HG03097 (cell line): Measurements from ENCODE around the gene DSTYK.
A peak's percentile ranks its signal among the peaks of the same experiment; 100 is the strongest.

Experiments
- ATAC-seq: cut with Tn5 transposase; IDR thresholded peaks from one replicate; pipeline ENCODE4 v1.9.1; 2021; ENCODE audit not compliant: unreplicated experiment, low FRiP score

The DSTYK gene

DNA sequence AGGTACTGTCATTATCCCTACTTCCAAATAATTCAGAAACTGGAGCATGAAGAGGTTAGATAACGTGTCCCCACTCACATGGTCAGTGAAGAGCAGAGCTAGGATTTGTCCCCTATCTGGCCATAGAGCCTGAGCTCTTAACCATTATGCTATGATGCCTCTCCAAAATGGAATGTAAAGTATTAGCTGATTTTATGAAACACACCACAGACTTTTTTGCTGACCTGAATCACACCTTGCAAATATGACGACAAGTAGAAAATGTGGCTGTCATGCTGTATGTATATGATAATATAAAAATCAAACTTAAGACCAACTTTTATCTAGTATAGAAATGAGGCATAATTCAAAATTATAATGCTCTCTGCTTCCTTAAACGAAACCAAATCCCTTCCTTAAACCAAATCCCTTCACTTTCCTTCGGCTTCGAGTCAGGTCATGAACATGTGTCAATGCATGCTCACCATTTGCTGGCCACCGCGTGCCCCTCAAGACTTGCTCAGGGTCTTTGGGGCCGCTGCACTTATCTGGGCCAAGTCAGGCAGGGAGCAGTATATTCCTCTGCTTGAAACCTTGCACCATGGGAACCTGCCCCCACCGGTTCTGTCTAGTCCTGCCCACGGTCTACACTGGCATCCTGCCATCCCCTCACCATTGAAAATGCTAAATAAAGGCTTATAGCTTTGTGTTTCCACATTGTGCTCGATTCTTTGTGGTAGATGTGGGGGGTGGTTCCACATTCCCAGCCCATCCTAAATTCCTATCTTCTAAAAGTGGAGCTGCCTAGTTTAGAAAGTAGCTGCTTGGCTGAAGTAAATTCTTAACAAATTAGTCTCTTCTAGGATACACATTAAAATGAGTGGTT is 14.6 kb upstream of the DSTYK start:
- no peak for ATAC-seq

DNA sequence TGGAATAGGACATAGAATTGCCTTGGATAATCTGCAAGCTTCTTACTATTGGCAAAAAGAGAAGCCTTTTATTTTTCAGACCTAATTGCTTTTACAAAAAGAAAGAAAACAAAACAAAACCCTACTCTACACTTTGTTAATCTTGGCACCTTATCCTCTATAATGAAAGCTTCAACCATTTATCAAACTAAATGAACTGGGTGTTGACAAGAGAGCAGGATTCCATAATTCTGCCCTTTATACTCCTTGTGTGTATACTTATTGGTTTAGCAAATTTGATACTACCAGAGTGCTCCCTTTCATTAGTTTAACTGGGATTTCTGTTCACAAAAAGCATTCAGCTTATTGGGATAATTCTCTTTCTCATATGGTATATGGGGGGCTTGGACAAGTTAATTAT is 13.2 kb upstream of the DSTYK start:
- ATAC-seq = no peak

DNA sequence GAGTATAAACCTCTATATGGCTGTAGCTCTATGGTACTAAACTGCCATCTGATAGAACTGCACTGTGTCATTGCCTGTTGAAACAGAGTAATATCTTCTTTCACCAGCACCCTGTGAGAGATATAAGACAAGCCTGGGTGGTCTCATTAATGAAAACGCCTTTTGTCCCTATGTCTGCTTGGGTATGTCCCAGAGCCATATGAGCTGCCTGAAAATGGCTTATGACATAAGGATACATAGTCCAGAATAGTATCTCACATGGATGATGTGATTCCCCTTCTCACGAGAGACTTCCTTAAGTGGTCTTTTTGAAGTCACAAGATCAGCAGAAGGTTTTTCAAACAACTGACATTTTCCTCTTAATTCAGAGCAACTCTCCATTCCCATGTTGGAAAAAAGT is 8.9 kb upstream of the DSTYK start:
- no peak for ATAC-seq

DNA sequence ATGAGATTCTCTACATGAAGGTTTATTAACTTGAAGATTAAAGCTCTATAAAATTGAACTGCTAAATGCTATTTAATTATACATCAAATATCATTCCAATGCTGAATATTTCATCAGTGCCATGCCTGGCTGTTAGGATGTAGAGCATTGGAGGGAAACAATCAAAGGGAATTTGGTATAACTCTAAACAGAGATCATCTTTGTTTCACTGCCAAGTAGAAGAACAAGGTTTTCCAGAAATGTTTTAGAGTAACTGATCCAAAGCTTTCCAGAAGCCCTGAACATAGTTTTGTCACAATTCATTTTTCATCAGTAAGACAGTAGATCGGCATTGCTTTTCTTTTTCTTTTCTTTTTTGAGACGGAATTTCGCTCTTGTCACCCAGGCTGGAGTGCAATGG is 5.9 kb upstream of the DSTYK start:
- ATAC-seq = no peak

DNA sequence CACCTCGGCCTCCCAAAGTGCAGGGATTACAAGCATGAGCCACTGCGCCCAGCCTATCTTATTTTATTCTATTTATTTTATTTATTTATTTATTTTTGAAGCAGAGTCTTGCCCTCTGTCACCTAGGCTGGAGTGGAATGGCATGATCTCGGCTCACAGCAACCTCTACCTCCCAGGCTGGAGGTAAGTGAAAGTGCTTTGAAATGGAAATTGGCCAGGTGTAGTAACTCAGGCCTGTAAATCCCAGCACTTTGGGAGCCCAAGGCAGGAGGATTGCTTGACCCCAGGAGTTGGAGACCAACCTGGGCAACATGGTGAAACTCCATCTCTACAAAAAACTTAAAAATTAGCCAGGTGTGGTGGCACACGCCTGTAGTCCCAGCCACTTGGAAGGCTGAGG is 5.1 kb upstream of the DSTYK start:
- ATAC-seq = no peak

DNA sequence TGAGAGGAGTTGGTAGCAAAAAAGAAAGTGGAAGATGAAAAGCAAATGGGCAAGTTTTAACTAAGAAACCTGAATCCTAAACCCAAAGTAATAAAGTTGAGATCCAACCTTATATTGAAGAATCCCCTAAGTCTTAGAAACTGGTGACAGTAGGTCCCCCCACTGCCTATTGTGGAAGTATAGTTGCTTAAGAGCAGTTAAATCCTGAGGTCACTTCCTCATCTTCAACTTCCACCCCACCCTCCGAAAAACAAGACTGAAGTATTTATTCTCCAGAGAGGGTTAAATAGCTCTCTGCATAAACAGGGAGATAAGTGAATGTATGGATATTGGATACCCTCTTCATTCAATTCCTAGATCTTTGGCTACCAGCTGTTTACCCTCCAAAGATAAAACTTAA is 3.3 kb upstream of the DSTYK start:
- no peak for ATAC-seq

DNA sequence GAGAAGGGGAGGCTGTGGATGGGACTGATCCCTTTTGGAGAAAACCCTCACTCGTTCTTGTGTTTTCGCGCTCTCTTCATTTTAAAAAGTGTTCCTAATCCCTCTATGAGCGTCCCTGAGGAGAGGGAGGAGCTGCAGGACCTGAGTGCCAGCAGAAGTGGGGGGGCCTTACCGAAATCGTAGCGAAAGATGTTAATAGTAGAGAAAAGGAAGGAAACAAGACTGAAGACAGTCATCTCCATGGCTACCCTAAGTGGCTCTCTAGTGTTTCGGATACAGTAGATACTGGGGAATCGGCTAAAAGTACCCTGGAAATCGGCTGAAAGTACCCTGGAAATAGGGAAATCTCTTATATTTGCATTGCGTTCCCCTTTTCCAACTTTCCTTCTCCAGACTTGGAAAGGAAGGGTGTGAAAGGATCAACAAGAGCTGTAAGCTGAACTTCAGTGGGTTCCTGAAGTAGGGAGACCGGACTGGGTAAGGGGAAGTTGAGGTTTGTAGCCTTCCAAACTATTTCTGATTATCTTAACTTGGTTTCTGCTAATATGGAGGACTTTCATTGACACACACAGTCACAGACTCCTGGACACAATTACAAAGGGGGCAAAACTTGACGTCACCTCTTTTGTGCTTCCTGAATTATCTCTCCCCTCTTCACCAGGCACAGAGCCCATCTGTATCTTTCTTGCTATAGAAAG is 486 bp upstream of the DSTYK start:
- peak; percentile 19 for ATAC-seq

DNA sequence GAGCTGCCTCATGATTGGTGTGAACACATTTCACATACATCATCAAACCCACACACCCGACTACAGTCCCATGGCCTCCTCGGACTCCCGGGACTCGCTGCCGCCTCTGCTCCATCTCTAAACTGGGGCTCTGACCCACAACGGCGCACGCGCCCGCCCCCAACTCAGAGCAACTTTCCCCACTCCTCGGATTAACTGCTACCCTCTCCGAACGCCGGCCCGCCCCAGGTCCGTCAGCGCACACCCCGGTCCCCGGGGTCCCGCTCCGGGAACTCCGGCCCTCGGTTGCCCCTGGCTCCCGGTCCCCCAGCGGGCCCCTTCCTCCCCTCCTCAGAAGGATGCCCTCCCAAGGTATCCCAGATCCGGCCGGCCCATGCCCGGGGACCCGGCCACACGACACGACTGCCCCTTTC is 740 bp downstream of the DSTYK start:
- peak; percentile 22 for ATAC-seq

DNA sequence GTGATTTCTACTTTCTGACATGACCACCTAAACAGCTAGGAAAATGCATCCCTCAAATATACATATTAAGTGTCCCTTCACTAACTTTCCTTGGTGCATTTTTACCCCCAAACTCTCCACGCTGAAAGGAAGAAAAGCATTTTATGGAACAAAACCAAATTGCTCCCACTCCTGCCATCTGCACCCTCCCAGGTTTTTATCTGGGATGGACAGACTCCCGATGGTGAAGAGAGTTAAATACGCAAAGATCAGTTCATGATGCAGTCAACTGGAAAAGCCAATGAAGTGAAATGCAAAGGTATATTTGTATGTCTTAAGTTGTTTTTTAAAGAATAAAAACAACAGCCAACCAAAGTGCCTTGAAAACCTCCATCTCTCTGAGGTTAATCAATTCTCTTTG is 2.7 kb downstream of the DSTYK start:
- no peak for ATAC-seq

DNA sequence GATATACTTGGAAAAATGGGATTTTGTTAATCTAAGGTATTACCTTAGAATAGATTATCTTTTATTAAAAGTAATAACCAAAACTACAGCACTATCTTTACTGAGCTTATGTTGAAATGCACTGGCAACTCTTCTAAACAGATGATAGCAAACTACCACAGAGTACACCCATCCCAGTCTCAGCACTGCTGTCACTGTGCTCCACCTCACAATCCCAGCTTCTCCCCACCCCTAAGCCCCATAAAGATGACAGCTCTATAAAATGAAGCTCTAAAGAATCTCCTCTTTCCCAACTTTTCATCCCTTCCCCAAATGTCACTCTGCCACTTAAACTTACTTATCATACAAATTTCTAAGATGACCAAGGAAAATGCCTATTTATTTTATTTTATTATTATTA is 6.4 kb downstream of the DSTYK start:
- ATAC-seq = no peak

DNA sequence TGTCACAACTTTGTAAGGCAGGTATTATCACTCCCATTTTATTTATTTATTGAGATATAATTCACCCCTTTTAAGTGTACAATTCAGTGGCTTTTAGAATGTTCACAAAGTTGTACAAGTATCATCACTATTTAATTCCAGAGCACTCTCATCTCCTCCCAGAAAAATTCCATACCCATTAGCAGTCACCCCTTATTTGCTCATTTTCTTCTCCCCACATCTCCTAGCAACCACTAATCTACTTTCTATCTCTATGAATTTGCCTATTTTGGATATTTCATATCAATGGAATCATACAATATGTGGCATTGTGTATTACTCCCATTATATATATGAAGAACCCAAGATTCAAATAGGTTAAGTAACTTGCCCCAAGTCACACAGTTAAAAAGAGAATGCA is 7.0 kb downstream of the DSTYK start:
- ATAC-seq = no peak

DNA sequence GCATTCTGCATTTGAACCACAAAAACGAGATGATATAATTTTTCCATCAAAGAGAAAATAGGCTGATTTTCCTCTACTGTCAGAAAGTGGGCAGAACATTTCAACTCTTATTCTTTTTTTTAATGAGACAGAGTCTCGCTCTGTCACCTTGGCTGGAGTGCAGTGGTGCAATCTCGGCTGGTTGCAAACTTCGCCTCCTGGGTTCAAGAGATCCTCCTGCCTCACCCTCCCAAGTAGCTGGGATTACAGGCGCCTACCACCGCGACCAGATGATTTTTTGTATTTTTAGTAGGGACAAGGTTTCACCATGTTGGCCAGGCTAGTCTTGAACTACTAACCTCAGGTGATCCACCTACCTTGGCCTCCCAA is 11.6 kb downstream of the DSTYK start:
- no peak for ATAC-seq

DNA sequence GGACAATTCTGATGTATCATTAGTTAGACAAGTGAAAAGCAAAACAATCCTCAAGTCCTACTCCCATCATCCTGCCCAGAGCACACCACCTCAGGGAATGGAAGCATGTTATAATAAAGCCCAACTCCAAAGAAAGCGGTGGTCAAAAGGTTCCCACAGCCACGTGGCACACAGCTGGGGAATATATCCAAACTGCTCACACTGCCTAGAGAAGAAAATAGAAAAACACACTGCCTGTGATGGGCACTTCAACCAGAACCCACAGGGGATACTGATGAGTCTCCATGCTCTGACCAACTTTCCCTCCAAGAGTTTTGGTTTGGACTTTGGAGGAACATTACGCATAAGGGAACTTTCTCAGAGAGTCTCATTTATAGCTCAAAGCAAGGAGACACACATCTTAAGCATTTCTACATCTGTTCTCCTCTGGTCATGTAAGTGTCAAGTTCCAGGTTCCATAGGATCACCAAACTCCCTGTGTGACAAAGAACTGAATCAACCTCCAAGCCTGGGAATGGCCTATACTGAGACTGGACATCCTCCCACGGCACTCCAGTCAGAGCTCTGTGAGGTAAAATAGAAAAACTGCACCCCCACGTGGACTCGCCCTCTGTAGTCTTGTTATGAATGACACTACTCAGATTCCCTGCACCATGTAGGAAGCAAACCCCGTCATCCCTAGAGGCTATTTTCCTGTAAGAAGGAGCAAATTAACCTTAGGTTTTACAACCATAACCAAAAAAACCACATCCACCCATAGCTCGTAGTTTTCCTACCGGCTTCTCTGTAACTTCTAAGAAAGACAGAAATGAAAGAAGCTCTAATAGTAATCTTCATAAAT is 12.2 kb downstream of the DSTYK start:
- ATAC-seq = no peak

DNA sequence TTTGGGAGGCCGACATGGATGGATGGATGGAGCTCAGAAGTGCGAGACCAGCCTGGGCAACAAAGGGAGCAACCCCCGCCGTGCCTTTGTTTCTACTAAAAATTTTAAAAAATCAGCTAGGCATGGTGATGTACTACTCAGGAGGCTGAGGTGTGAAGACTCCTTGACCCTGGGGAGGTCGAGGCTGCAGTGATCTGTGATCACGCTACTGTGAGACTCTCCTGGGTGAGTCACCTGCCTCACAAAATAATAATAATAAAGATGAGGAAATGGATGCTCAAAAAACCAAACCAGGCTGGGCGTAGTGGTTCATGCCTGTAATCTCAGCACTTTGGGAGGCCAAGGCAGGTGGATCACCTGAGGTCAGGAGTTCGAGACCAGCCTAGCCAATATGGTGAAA is 19.2 kb downstream of the DSTYK start:
- ATAC-seq = no peak

DNA sequence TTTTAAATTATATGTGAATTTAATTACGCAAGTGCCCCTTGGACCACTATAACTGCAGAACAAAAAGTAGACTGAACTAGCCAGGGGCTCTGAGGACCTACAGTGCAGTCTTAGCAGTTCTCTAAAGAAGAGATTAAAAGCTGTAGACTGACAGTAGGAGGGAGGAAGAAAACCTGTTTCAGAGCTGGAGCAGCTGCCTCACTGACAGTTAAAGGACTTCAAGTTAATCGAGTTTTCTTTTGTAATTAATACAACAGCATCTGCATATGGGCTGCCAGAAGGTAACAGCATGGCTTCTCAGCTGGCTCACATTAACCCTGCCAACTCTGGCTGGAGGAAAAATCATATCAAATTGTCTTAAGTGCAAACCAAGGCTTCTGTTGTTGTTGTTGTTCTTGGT is 19.9 kb downstream of the DSTYK start:
- no peak for ATAC-seq

DNA sequence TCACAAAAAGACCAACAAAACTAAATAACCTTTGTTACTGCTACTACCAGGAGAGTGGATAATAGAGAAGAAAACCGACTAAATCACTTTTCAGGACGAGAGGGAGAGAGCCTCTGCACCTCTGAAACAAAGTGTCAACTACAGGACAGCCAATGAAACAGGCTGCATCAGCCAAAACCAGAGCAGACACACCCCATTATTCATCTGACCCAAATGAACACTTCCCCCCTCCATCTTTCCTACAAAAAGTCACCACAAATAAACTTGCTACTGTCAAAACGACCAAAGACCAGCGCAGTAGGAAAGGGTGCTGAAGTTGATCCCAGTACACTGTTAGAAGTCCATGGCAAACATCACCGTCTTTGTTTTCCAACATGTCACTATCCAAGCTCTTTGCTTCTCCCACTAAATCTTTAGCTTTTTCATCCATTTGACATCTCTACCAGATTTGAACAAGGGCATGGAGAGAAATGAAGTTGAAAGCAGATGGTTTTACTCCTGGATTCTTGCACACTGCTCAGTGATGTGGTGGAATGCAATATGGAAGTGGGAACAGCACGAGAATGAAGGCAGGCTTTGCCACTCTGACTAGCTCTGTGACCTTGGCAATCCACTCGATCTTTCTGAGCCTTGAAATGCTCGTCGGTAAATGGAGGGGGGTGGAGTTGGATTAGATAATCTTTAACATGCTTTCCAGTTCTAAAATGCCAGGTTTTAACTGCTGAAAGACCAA is 20.5 kb downstream of the DSTYK start:
- ATAC-seq = no peak

DNA sequence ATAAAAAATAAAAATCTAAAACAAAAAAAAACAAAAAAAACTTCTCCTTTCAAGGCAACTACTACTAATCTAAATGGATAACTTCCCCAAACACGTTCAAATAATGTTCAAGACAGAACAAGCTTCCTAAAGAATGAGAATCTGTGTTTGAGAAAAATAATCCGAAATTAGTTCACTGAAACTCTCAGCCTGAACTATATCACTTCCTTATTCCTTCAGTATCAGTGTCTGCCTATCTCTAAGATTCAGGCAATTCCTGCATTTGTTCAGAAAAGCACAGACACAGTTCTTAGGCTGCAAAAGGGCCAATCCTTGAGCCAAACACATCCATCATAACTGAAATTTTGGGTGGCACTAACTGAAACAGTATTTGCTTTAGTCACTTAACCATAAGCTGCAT is 22.4 kb downstream of the DSTYK start:
- no peak for ATAC-seq

DNA sequence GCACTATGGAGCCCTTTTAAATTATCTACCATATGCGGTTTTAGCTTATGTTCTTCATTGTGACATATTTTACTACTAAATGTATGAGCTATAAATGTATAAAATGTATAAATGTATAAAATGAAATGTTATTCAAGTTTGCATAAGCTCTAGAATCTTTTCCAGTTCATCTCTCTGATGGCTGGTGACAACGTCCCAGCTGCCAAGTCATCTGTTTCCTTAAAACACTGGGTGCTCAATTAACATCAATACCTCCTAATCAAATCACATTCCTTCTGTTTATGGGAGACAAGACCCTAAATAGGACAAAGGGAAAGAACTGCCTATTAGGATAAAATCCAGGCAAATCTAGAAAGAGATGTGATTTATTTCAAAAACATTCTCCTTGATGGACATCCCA is 22.9 kb downstream of the DSTYK start:
- no peak for ATAC-seq

DNA sequence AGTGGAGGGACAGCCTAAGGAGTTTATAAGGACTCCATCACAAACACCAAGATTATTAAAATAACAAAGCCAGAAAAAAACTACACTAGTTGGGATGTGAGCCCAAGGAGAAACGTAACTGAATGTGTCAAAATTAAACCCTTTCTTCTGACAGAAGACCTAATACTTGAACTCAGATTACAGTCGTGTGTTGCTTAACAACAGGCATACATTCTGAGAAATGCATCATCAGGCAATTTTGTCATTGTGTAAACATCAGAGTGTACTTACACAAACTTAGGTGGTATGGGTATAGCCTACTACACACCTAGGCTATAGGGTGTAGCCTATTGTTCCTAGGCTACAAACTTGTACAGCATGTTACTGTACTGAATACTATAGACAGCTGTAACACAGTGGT is 23.4 kb downstream of the DSTYK start:
- no peak for ATAC-seq

DNA sequence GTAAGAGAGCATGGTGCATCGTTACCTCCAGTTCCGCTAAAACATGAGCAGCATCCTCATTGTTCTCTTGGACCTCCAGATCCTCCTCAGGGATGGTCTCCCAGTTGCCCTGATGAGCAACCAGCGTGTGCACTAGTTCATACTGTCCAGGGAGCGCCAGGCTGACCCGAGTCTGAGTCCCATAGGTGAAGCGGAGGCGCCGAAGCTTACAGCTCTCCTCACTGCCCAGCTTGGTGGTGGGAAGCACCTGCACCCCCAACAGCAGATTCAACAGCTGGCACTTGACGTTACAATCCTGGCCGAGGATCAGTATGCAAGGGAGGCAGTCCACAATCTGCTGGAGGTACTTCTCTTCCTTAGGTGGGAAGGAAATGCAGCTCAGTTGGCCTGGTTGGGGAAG is 24.1 kb downstream of the DSTYK start:
- ATAC-seq = no peak

DNA sequence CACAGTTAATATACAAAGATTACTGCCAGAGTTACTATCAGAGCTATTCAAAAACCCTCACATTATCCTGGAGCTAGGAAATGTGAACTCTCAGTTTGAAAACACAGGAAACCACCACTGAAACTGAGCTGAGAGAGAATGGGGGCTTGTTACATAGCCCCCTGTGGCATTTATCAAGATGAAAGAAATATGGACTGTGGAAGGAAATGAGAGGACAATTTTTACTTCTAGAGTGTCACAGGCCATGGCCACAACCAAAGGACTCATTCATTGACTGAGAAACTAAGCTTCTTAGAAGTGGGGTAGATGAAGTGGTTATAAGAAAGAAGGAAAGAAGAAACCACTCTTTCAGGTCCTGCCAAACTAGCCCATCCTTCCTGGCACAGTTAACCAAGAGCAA is 25.3 kb downstream of the DSTYK start:
- no peak for ATAC-seq
